Non-pigmented ciliary epithelial cell (primary cell): ENCODE measurements around the gene HNRNPUL2.
"Not testable (repeated sequence)": the region's sequence is repeated elsewhere in the genome, so short reads cannot be mapped to it uniquely, and the experiment has no call there.

Source experiments
- DNase-seq: peaks from one replicate; pipeline ENCODE4 v3.0.0-alpha.2; 2010; ENCODE audit warnings: low read depth

Gene HNRNPUL2

GRCh38 chr11:62703921-62704320 lies 23.3 kb downstream of the HNRNPUL2 start:
- DNase-seq = not testable (repeated sequence)

- DNase-seq = no peak
Observed at GRCh38 chr11:62702246-62702645, 25.0 kb downstream of the HNRNPUL2 start.

- no peak for DNase-seq
Observed at GRCh38 chr11:62694455-62695167, 32.6 kb downstream of the HNRNPUL2 start.

GRCh38 chr11:62693624-62694023 lies 33.6 kb downstream of the HNRNPUL2 start:
- DNase-seq = not testable (repeated sequence)

- no peak for DNase-seq
Observed at GRCh38 chr11:62689421-62690183, 37.7 kb downstream of the HNRNPUL2 start, which contains the start of gene LRRN4CL. Gene LRRN4CL, minus strand, starts transcription at chr11:62689530. Its CDS starts 1,022 bp downstream, at chr11:62688508.

- DNase-seq = no peak
Observed at GRCh38 chr11:62688491-62688890, 38.8 kb downstream of the HNRNPUL2 start.

- DNase-seq = no peak
Observed at GRCh38 chr11:62687508-62688396, 39.5 kb downstream of the HNRNPUL2 start.

GRCh38 chr11:62682518-62682917 lies 44.7 kb downstream of the HNRNPUL2 start:
- DNase-seq = no peak

GRCh38 chr11:62680825-62681240 lies 46.4 kb downstream of the HNRNPUL2 start:
- DNase-seq = no peak

- no peak for DNase-seq
Observed at GRCh38 chr11:62678770-62679696, 48.2 kb downstream of the HNRNPUL2 start, which contains the start of gene UBXN1. Gene UBXN1, minus strand, starts transcription at chr11:62679073. Its CDS starts 150 bp downstream, at chr11:62678923.

- no peak for DNase-seq
Observed at GRCh38 chr11:62678433-62678769, 48.9 kb downstream of the HNRNPUL2 start.

GRCh38 chr11:62677714-62678113 lies 49.5 kb downstream of the HNRNPUL2 start:
- no peak for DNase-seq

- DNase-seq = no peak
Observed at GRCh38 chr11:62677156-62677555, 50.1 kb downstream of the HNRNPUL2 start.

- no peak for DNase-seq
Observed at GRCh38 chr11:62676698-62677097, 50.6 kb downstream of the HNRNPUL2 start.

- not testable (repeated sequence) for DNase-seq
Observed at GRCh38 chr11:62675415-62675814, 51.8 kb downstream of the HNRNPUL2 start.

- no peak for DNase-seq
Observed at GRCh38 chr11:62673196-62673525, 54.1 kb downstream of the HNRNPUL2 start.

- no peak for DNase-seq
Observed at GRCh38 chr11:62671608-62672389, 55.5 kb downstream of the HNRNPUL2 start, which contains the start of the genes LBHD1 and UQCC3. Gene LBHD1, minus strand, starts transcription at chr11:62672267. Its CDS starts 2,236 bp downstream, at chr11:62670031. Gene UQCC3, plus strand, starts transcription at chr11:62671673. Its CDS starts 73 bp downstream, at chr11:62671746.

- DNase-seq = no peak
Observed at GRCh38 chr11:62671236-62671607, 56.0 kb downstream of the HNRNPUL2 start.

GRCh38 chr11:62669420-62670161 lies 57.7 kb downstream of the HNRNPUL2 start:
- DNase-seq = no peak

GRCh38 chr11:62667460-62667859 lies 59.8 kb downstream of the HNRNPUL2 start:
- no peak for DNase-seq
